HEK293T (cell line): Measurements from ENCODE around the gene GSDME.

Experiments used
- CTCF ChIA-PET: fragments of 350-600 bp; formaldehyde crosslinking; extraction: SDS; loops from one replicate; lab custom pipeline; 2021; ENCODE audit warnings: antibody characterized with exemption, inconsistent platforms; lab: Yijun Ruan, JAX
- POLR2A ChIA-PET: fragments of 350-600 bp; formaldehyde crosslinking; extraction: SDS; loops from one replicate; lab custom pipeline; 2020; ENCODE audit warnings: antibody characterized with exemption, inconsistent platforms; lab: Yijun Ruan, JAX
- DNase-seq: peaks from one replicate; pipeline ENCODE4 v3.0.0; 2012; ENCODE audit warnings: mixed read lengths; ENCODE audit errors: extremely low spot score
- ARNT ChIP-seq: fragments of 450-650 bp; IDR thresholded peaks from 2 replicates; pipeline ENCODE4 v1.6.1; 2017; ENCODE audit warnings: mild to moderate bottlenecking
- BHLHE40 ChIP-seq: fragments of 450-650 bp; IDR thresholded peaks from 2 replicates; pipeline ENCODE4 v1.6.1; 2016; ENCODE audit warnings: mild to moderate bottlenecking, moderate library complexity, borderline replicate concordance
- CTBP1 ChIP-seq: fragments of 450-650 bp; IDR thresholded peaks from 2 replicates; pipeline ENCODE4 v1.6.1; 2016; ENCODE audit warnings: borderline replicate concordance
- ELF4 ChIP-seq: fragments of 450-650 bp; IDR thresholded peaks from 2 replicates; pipeline ENCODE4 v1.6.1; 2017; ENCODE audit warnings: antibody characterized with exemption
- FOXA1 ChIP-seq: fragments of 450-650 bp; IDR thresholded peaks from 2 replicates; pipeline ENCODE4 v1.6.1; 2016; ENCODE audit warnings: mild to moderate bottlenecking
- FOXK2 ChIP-seq: fragments of 450-650 bp; IDR thresholded peaks from 2 replicates; pipeline ENCODE4 v1.6.1; 2016; ENCODE audit warnings: mild to moderate bottlenecking
- FOXM1 ChIP-seq: fragments of 450-650 bp; IDR thresholded peaks from 2 replicates; pipeline ENCODE4 v1.6.1; 2017; ENCODE audit warnings: mild to moderate bottlenecking, borderline replicate concordance
- HDGF ChIP-seq: fragments of 450-650 bp; IDR thresholded peaks from 2 replicates; pipeline ENCODE4 v1.6.1; 2017; ENCODE audit warnings: antibody characterized with exemption, borderline replicate concordance
- L3MBTL2 ChIP-seq: fragments of 450-650 bp; conservative IDR thresholded peaks from 2 replicates; pipeline ENCODE4 v1.6.1; 2016; ENCODE audit warnings: mild to moderate bottlenecking
- LEF1 ChIP-seq: fragments of 450-650 bp; IDR thresholded peaks from 2 replicates; pipeline ENCODE4 v1.6.1; 2017; ENCODE audit warnings: mild to moderate bottlenecking, borderline replicate concordance
- NFRKB ChIP-seq: fragments of 450-650 bp; IDR thresholded peaks from 2 replicates; pipeline ENCODE4 v1.6.1; 2016; ENCODE audit warnings: mild to moderate bottlenecking, moderate library complexity
- SP1 ChIP-seq: fragments of 450-650 bp; IDR thresholded peaks from 2 replicates; pipeline ENCODE4 v1.6.1; 2017
- SUZ12 ChIP-seq: fragments of 450-650 bp; IDR thresholded peaks from 2 replicates; pipeline ENCODE4 v1.6.1; 2016; ENCODE audit warnings: mild to moderate bottlenecking
- TARDBP ChIP-seq: fragments of 450-650 bp; IDR thresholded peaks from 2 replicates; pipeline ENCODE4 v1.6.1; 2016
- ZNF384 ChIP-seq: fragments of 450-650 bp; IDR thresholded peaks from 2 replicates; pipeline ENCODE4 v1.6.1; 2016
- TF ChIP-seq, protein P1 (sequence below): fragments of 450-650 bp; IDR thresholded peaks from 2 replicates; pipeline ENCODE4 v1.6.1; 2016

Gene GSDME

DNA sequence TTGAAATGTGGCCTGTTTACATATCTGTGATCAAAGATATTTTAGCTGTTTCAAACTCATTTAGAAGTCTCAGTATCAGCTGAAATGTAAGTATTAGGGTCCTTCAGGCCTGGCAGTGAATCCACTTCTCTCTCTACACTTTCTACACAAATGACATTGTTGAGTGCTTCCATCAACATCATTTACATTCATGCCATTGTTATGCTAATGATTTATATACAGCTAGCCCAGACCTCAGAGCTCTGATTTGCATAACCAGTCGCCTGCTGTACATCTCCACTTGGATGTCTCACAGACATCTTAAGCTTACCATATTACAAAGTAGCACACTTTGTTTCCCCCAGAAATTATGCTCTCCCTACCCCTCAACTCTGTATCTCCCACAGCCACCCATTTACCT, 71.6 kb downstream of the GSDME start:
- ChIA-PET CTCF (no interaction called here), POLR2A (no interaction called here)
- TF ChIP-seq BHLHE40 (no peak), SP1 (no peak), FOXA1 (no peak)
- no peak for DNase-seq

DNA sequence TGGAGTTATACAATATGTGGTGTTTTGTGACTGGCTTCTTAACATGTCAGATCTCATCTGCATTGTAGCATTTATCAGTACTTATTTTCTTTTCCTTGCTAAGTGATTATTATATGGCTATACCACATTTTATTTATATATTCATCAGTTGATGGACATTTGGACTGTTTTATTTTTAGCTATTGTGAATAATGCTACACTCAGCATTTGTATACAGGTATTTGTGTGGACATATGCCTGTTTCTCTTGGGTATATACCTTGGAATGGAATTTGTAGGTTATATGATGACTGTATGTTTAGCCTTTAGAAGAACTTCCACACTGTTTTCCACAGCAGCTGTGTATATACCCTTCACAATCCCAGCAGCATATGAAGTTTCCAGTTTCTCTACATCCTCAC, 86.5 kb downstream of the GSDME start:
- DNase-seq = no peak
- TF ChIP-seq FOXK2 = no peak
- CTCF ChIA-PET = no interaction called here
- POLR2A ChIA-PET = no interaction called here

DNA sequence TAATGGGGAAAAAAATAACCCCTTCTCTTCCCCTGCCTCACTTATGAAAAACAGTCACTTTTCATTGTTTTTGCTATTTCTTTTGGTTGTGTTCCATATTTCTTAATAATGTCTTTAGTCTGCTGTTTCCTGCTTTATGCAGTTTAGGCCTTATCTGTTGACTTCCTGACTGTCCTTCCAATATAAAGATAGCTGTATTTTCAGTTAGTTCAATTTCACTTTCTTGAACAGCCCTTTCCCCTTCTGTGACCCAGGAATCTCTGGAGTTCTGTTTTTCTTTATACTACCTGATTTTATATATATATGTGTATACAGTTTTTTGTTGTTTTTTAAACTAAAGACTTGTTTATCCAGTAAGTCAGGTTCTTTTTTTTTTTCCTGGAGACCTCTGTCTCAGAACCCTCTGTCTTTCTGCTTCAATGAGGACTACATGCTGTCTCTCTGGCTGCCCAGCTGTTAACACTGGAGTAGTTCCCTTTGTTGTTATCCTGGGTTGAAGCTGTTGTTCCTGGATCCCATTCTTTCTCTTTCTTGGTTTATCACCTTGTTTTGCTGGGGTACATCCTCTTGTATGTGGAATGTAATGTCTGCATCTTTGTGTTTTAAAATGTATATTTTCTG, 87.2 kb downstream of the GSDME start:
- ChIA-PET CTCF (no interaction called here), POLR2A (no interaction called here)
- TF ChIP-seq NFRKB (no peak), LEF1 (no peak), FOXK2 (no peak), SP1 (no peak), CTBP1 (no peak), ZNF384 (no peak), FOXM1 (no peak), FOXA1 (no peak), TARDBP (no peak), ARNT (no peak)
- TF ChIP-seq, protein P1, sequence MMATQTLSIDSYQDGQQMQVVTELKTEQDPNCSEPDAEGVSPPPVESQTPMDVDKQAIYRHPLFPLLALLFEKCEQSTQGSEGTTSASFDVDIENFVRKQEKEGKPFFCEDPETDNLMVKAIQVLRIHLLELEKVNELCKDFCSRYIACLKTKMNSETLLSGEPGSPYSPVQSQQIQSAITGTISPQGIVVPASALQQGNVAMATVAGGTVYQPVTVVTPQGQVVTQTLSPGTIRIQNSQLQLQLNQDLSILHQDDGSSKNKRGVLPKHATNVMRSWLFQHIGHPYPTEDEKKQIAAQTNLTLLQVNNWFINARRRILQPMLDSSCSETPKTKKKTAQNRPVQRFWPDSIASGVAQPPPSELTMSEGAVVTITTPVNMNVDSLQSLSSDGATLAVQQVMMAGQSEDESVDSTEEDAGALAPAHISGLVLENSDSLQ = no peak
- no peak for DNase-seq

DNA sequence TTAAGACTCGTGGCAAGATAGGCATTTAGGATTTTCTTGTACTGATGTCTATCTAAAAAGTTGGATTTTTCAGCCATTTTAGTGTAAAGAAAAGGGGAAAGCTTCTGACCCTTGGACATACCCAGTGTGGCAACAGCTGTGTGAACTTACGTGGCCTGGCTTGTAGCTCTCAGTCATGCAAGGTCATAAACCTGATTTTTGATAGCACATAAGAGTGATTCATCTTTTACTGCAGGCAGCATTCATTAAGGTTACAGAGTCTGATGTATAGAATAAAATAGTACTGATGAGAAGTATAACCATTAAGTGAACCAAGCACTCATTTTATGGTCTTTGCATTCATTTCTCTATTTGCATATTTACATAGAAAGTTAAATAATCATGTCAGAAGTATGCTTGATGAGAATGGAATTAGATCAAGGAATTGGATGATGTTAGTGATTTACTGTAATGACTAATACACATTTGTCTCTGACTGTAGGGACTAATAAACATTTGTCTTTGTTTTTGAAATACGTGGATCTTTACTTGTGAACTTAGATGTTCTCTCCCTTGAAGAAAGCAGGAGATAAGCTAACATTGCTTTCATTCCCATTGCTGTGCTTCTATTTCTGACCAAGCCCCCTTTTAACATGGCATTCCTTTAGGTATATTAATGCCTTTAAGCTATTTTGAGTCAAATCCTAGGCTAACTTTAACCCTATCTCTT, 88.2 kb downstream of the GSDME start:
- POLR2A ChIA-PET = no interaction called here
- TF ChIP-seq, protein P1 = no peak
- TF ChIP-seq FOXA1 (no peak), HDGF (no peak), CTBP1 (no peak), NFRKB (no peak), TARDBP (no peak), SUZ12 (no peak), L3MBTL2 (no peak)
- CTCF ChIA-PET = interaction anchor here (0.6 kb wide), 1 partner anchor 322 kb away, joined by 3 read pairs; no protein-coding TSS in a partner anchor
- no peak for DNase-seq

DNA sequence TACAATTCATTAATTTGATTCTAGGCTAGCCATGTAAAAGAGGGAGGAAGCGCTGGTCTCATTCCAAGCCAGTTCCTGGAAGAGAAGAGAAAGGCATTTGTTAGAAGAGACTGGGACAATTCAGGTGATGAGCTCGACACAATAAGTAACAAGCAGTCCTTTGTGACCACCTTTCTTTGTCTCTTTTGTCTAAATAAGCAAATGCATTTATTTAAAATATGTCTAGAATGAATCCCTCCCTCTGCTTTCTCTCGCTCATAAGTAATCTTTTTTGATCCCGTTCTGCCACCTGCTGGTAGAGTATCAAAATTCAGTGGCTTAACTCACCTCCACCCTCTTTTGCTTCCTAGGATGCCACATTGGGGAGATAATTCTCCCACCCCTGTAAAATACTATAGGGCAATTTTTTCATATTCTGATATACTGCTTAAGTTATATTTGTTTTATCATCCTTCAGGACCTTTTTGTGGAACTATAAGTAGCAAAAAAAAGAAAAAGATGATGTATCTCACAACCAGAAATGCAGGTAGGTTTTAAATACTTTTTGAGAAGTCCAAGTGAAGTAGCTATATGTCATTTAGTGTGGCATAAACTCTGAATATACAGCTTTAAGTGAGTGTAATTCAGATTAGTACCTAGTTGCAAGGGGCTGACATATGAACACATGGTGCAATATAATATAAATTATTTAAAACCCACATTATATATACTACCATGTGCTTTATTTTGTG, 91.5 kb downstream of the GSDME start:
- peak; percentile 42 for DNase-seq
- TF ChIP-seq TARDBP (no peak), FOXM1 (no peak), FOXA1 (no peak), LEF1 (no peak), BHLHE40 (no peak), SP1 (no peak), NFRKB (no peak), SUZ12 (no peak), L3MBTL2 (no peak), ZNF384 (no peak), FOXK2 (no peak), ARNT (no peak), HDGF (no peak), CTBP1 (no peak), ELF4 (no peak)
- TF ChIP-seq, protein P1 = no peak
- POLR2A ChIA-PET = no interaction called here
- CTCF ChIA-PET = interaction anchor here (0.5 to 2.0 kb wide), 4 partner anchors 21 to 417 kb away, joined by 3 to 4 read pairs (median 4); no protein-coding TSS in a partner anchor

DNA sequence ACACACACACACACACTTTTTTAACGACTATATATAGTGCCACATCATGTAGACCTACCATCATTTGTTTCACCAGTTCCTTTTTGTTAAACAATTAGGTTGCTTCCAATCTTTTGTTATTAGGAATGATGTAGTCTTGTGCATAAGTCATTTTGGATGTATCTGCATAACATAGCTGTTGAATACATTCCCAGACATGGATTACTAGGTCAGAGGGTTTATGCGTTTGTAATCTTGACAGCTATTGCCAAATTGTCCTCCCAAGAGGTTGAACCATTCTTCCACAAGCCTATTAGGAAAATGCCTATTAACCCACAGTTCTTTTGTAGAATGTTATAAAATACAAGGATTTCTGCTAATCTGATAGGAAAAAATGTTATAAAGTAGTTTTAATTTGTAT, 96.7 kb downstream of the GSDME start:
- TF ChIP-seq FOXK2 (no peak), SP1 (no peak), L3MBTL2 (no peak)
- no peak for DNase-seq
- POLR2A ChIA-PET = no interaction called here
- CTCF ChIA-PET = no interaction called here

DNA sequence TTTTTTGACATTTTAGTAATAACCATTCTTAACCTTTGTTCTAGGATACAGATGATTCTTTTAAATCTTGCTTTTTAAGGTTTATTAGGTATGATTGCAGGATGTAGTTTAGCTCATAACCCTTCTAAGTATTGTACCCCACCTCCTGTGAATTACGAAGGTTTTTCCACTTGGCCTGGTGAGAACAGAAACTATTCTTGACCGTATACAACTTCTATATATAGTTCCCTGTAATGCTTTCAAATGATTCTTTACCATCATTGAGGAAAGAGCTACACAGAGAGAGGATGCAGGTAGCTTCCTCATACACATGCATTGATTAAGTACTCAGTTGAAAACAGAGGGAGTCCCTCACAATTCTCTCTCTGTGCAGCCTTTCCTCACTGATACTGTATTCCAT, 97.8 kb downstream of the GSDME start:
- no peak for DNase-seq
- ChIA-PET POLR2A (no interaction called here), CTCF (no interaction called here)
- TF ChIP-seq LEF1 = no peak
- TF ChIP-seq L3MBTL2 = no peak
- no peak for TF ChIP-seq CTBP1
- TF ChIP-seq FOXA1 = no peak
- no peak for TF ChIP-seq HDGF
- no peak for TF ChIP-seq FOXM1
- no peak for TF ChIP-seq TARDBP
- TF ChIP-seq, protein P1 = no peak
- no peak for TF ChIP-seq ARNT
- no peak for TF ChIP-seq FOXK2
- TF ChIP-seq ELF4 = no peak
- TF ChIP-seq ZNF384 = no peak
- no peak for TF ChIP-seq BHLHE40
- TF ChIP-seq SUZ12 = no peak
- no peak for TF ChIP-seq NFRKB
- TF ChIP-seq SP1 = no peak
